Hematopoietic multipotent progenitor cell treated with erythropoietin and hydrocortisone succinate and interleukin-3 and kit ligand, for 15 days (in vitro differentiated cells): ENCODE measurements around the gene SNRNP25.
A peak's percentile ranks its signal among the peaks of the same experiment; 100 is the strongest.
"Not testable (repeated sequence)": the region's sequence is repeated elsewhere in the genome, so short reads cannot be mapped to it uniquely, and the experiment has no call there.

Experiments
- DNase-seq: peaks from one replicate; pipeline ENCODE4 v3.0.0-alpha.2; 2015; ENCODE audit warnings: low spot score

The SNRNP25 gene

GRCh38 chr16:53346-54236 lies at the start of gene SNRNP25, which contains the start of gene POLR3K:
TSS of gene SNRNP25 (plus strand) at chr16:53828. CDS start at chr16:54017, 189 bp downstream.
TSS of gene POLR3K (minus strand) at chr16:53608. CDS start at chr16:53586, 22 bp downstream.
- DNase-seq, result peak; percentile 96

DNA sequence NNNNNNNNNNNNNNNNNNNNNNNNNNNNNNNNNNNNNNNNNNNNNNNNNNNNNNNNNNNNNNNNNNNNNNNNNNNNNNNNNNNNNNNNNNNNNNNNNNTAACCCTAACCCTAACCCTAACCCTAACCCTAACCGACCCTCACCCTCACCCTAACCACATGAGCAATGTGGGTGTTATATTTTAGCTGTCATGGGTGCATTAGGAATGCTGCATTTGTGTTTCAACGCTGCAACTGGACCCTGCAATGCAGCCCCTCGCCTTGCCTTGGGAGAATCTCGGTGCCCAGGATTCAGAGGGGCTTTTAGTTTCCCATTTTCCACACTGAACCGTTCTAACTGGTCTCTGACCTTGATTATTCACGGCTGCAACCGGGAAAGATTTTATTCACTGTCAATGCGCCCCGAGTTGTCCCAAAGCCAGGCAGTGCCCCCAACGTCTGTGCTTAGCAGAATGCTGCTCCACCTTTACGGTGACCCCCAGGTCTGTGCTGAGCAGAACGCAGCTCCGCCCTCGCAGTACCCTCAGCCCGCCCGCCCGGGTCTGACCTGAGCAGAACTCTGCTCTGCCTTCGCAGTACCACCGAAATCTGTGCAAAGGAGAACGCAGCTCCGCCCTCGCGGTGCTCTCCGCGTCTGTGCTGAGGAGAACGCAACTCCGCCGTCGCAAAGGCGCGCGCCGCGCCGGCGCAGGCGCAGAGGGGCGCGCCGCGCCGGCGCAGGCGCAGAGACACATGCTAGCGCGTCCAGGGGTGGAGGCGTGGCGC lies 43.5 kb upstream of the SNRNP25 start:
- no peak for DNase-seq

GRCh38 chr16:10772-11171 lies 42.9 kb upstream of the SNRNP25 start:
- not testable (repeated sequence) for DNase-seq

- DNase-seq, result not testable (repeated sequence)
Measured at GRCh38 chr16:17062-17765, 36.4 kb upstream of the SNRNP25 start.

DNA sequence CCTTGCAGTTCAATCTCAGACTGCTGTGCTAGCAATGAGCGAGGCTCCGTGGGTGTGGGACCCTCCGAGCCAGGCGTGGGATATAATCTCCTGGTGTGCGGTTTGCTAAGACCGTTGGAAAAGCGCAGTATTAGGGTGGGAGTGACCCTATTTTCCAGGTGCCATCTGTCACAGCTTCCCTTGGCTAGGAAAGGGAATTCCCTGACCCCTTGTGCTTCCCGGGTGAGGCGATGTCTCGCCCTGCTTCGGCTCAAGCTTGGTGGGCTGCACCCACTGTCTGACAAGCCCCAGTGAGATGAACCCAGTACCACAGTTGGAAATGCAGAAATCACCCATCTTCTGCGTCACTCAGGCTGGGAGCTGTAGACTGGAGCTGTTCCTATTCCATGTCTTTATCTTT lies 32.7 kb upstream of the SNRNP25 start:
- DNase-seq, result not testable (repeated sequence)

- DNase-seq, result not testable (repeated sequence)
Measured at GRCh38 chr16:24151-24550, 29.5 kb upstream of the SNRNP25 start.

- DNase-seq, result not testable (repeated sequence)
Measured at GRCh38 chr16:25926-26348, 27.7 kb upstream of the SNRNP25 start.

GRCh38 chr16:30627-31026 lies 23.0 kb upstream of the SNRNP25 start:
- not testable (repeated sequence) for DNase-seq

- DNase-seq, result not testable (repeated sequence)
Measured at GRCh38 chr16:33154-33876, 20.3 kb upstream of the SNRNP25 start.

GRCh38 chr16:33877-34647 lies 19.6 kb upstream of the SNRNP25 start:
- no peak for DNase-seq

DNA sequence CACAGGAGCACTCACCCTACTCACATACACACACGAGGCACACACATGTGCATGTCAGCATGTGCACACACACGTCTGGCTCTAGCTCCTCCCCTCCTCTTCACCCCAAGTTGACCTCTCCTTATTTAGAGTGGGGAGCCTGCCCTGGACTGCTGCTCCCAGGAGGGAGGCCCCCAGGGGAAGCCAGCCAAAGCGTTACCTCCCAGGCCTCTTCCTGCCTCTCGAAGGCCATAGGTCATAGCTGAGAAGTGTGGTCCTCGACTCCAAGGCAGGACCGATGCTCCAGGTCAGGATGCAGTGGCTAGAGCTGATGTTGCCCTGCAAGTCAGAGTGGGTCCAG lies 19.0 kb upstream of the SNRNP25 start:
- DNase-seq, result no peak

DNA sequence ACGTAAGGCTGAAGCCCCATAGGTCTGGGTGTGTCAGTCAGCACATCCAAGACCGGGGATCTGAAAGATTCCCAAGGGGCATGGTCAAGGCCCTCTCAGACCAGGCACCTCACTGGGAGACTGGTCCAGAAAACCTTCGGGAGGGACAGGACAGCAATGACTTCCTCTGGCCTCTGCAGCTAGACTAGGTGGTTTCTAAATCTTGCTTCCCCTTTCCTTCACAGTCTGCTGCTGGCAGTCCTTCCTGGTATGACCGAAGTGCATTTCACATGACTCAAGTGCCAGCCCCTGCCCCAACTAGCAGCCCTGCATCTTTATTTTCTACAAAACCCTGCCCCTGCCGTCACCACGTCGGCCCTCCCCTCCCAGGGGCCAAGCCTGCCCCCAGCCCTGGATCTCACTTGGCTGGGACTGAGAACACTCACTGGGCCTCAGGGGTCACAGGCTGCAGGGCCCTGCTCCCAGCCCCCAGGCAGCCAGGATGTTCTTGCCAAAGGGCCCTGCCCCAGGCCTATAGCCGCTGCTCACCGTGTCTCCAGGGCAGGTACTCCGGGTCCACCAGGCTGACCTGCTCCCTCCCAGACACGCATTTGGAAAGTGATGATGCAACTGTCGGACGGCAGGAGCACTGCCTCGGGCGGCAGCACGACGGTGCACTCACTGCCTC lies 18.5 kb upstream of the SNRNP25 start:
- DNase-seq, result no peak

DNA sequence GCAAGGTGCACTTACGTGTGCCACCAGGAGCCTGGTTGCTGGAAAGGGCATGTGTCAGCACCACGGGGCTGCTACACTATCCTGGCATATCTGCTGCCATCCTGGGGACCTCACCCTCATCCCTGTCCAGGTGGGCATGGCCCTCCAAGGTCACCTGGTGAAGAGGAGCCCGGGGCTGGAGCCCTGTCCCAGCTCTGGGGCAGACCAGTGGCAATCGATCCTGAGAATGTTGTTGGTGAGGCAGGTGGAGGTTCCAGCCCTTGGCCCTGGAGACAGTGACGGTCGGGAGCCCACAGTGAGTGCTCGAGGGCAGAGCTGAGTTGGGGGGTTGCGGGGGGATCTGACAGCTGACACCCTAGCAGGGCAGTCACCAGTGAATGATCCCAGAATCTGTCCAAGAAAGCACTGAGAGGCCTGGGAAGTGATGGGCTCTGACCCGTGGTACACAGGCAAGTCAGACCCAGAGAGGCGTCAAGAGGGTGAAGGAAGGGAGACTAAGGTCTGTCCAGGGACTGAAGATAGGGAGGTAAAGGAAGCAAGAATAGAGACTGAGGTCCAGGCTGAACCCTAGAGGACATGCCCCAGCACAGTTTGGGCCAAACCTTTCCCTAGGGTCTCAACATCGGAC lies 17.8 kb upstream of the SNRNP25 start:
- DNase-seq, result no peak

DNA sequence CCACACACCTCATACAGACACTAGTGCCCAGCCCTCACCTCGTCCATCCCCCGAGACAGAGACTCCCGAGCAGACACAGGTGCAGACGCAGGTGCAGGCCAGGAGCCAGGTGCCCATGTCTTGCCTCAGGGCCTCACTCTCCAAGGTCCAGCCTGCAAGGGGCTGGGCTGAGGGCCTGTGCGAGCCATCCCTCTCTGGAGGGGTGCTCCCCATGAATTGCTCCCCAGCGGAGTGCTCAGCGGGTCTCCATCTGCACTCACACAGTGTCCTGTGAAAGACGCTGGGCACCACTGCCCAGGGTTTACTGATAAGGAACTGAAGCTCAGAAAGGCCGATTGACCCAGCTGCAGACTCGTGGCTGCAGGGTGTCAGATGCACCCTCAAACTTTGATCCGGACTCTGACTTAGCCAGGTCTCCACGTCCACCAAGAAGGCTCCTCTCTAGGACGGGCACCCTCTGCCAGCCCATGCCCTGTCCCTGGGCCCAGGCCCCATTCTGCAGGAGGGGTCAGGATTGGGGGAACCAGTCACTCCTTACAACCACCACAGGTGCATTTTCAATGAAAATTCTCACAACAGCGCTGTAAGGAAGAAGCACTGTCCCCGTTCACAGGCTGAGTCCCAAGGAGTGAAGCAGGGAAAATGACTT lies 17.2 kb upstream of the SNRNP25 start:
- DNase-seq, result no peak

- DNase-seq, result no peak
Measured at GRCh38 chr16:37511-37910, 16.1 kb upstream of the SNRNP25 start.

GRCh38 chr16:38206-38605 lies 15.4 kb upstream of the SNRNP25 start:
- DNase-seq, result not testable (repeated sequence)

GRCh38 chr16:38941-39892 lies 14.4 kb upstream of the SNRNP25 start:
- DNase-seq, result no peak

DNA sequence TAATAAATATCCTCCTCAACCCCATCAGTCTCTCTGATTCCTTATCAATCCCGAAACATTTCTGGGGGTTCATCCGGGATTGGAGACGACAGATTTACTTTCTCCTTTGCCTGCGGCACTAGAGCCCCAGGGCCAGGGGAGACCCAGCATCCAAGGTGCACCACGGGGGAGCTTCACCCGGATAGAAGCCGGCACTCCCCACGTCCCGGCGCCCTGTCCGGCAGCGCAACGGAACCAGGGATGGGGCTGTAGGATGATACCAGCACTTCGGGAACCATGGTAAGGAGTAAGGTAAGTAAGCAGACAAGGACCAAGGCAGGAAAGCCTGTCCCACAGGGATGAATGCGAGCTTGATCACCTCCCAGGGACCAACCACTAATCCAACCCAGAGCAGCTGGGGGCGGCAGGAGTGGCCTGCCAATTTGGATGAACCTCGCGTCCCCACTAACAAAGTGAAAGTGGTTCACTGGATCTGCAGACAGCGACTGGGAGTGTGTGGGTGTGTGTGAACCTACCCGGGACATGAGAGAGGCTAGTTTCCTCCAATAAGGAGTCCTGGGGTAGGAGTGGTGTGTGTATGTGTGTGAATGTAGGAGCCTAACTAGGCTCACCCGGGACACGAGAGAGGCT lies 12.1 kb upstream of the SNRNP25 start:
- no peak for DNase-seq
